Stimulated activated CD8-positive, alpha-beta memory T cell treated with anti-CD3 and anti-CD28 coated beads, Interleukin-12 subunit alpha, Interleukin-12 subunit beta, amount 100 ng/mL, for 1 hour (primary cell): ENCODE measurements around the gene GNA14.
"Not testable (repeated sequence)": the region's sequence is repeated elsewhere in the genome, so short reads cannot be mapped to it uniquely, and the experiment has no call there.

Source experiments
- DNase-seq: peaks from one replicate; pipeline ENCODE4 v3.0.0-alpha.2; 2020; ENCODE audit warnings: low read depth

Gene GNA14

DNA sequence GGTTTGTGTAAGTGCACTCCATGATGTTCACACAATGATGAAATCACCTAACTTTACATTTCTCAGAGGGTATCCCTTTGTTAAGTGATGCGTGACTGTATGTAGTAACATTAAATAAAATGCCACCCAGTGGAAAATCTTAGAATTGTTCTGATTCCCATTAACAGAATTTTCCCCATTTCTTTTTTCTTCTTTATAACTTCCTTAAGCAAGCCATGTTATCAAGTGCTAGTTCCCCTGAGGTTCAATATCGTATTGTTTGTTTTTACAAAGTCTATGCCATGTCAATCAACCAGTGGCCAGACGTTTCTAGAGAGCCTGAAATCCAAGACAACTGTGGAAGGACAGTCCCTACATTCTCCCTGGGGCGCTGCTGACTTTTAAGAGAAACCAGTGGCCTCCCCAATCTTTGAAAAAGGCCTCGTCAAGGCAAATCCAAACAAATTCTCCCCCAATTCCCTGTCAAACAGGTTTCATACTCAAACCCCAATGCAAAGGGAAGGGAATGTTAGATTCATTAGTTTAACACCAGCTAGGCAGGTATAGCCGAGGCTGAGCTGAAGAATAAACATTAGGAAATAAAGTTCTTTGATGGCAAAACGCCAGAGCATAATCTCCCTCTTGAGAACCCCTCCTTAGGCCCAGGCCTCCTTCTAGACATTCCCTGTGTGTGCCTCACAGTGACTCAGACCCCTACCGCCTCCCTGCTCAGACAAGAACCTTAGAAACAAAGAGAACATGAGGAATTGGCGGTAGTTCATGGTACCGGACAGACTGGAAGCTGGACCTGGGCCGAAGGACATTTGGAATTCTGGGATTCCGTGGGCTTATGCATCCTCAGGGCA lies 198.7 kb downstream of the GNA14 start:
- DNase-seq: no peak

DNA sequence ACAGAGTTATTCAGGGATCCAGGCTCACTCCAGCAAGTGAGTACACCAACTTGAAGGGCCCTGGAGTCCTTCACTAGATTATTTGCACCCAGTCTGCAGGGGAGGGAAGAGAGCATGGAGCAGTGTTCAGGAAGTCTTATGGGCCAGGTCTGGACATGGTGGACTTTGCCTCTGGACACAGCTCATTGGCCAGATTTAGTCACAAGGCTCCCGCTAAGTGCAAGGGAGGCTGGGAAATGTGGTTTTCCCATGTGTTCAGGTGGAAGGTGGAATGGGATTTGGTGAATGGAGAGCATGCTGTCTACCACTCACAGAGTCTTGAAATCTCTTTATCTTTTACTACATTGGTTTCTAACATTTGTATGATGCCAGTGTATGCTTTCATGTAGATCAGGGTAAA lies 200.5 kb downstream of the GNA14 start:
- DNase-seq: no peak

DNA sequence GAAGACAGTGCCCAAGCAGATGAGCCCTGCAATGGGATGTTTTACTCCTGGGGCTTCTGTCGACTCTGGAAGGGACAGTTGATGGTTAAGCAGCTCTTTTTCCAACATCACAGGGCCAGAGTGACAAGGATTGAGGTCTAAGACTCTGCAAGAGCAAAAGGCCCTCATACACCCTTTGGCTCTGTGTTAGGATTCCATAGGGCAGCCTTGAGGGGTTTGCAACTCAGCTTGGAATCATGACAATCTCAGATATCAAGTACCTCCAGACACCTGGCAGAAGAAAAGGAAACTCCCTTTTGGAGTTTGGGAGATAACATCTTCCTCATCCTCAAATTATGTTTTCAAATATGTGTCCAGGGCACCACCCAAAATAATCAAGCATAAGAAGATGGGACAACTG lies 205.7 kb downstream of the GNA14 start:
- no peak for DNase-seq

DNA sequence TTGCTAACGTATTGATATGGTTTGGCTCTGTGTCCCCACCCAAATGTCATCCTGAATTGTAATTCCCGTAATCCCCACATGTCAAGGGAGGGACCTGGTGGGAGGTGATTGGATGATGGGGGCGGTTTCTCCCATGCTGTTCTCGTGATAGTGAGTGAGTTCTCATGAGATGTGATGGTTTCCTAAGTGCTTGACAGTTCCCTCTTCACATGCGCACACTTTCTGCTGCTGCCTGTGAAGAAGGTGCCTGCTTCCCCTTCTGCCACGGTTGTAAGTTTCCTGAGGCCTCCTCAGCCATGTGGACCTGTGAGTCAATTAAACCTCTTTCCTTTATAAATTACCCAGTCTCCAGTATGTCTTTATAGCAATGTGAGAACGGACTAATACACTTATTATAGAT lies 207.0 kb downstream of the GNA14 start:
- not testable (repeated sequence) for DNase-seq

DNA sequence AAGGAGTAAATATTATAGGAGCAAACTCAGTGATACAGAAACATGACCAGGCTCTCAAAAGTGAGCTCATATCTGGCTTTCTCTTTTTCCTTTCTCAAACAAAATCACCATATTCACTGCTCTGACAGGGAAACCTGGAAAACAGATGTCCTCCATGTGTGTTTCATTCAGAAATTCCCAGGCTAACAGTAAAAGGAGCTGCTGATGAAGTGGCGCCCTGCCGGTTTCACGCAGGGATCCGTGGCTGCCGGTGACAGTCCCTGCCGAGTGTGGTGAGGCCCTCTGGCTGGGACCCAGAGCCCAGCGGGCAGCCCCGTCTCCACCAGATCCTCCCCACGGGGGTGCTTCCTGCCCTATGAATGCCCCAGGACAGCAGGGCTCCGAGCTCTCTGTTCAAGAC lies 208.1 kb downstream of the GNA14 start:
- no peak for DNase-seq

GRCh38 chr9:77438653-77439052 lies 209.5 kb downstream of the GNA14 start:
- no peak for DNase-seq

DNA sequence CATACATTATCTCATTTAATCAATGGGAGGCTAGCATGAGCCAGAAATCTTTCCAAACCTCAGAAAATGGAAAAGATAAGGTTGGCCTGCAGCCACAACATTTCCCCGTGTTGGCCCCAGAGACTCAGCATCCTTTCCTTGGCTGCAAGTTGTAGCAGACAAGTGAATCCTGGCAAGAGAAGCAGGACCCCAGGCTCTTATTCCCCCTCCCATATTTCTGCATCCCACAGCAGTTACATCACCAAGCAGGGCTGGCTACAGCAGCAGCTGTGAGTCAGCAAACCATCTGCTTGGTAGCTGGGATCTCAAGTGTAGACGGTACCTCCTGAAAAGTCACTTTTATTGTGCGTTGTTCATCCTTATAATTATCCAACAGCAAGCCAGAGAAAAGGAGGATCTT lies 212.4 kb downstream of the GNA14 start:
- no peak for DNase-seq

- DNase-seq: no peak
Observed at GRCh38 chr9:77435277-77435676, 212.8 kb downstream of the GNA14 start.

GRCh38 chr9:77433675-77434445 lies 214.3 kb downstream of the GNA14 start:
- DNase-seq: peak; percentile 5

DNA sequence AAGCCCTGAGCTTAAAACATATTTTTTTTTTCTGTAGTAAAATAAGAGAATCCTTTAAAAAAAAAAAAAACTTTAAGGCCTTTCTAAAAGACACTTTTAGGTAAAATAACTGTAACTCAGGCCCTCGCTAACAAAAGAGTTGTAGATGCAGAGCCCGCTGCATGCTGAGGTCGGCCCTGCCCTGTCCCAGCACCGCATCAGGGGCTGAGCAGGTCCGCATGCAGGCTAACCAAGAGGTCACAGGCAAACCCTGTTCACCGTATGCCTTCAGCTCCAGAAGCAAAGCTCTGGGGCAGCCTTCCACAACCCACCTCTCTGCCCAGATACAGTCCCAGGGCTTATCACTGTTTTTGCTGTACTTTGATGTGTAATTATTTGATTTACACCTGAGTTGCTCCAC lies 216.1 kb downstream of the GNA14 start:
- DNase-seq: no peak

GRCh38 chr9:77429928-77430327 lies 218.2 kb downstream of the GNA14 start:
- no peak for DNase-seq

DNA sequence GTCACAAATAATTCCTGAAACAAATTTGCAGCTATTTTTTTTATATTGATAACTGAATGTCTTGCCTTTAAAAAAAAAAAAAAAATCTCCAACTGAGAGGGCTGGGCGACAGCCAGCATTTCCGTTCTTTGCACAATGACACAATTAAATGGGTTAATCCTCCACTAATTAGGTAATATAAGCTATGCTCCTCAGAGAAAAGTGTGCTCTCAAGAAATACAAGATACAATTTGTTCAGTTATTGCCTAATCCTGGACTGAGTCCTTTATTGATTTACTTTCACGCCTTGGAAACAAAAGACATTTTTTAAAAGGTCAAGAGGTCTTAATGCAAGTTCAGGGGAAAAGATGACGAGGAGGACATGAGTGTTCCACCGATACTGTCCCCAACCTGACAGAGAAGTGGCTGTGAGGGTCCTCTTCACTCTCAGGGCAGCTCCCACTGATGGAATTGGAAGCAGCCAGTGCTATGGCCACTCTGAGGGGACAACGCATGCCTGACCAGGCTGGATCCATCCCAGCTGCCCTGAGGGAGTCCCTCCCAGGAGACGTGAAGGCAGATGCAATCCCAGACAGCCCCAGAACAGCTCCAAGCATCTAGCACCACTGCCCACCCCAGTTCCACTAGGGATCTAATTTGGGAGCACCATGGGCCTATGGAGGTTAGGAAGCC lies 220.7 kb downstream of the GNA14 start:
- DNase-seq: no peak

- no peak for DNase-seq
Observed at GRCh38 chr9:77426712-77427111, 221.4 kb downstream of the GNA14 start.

DNA sequence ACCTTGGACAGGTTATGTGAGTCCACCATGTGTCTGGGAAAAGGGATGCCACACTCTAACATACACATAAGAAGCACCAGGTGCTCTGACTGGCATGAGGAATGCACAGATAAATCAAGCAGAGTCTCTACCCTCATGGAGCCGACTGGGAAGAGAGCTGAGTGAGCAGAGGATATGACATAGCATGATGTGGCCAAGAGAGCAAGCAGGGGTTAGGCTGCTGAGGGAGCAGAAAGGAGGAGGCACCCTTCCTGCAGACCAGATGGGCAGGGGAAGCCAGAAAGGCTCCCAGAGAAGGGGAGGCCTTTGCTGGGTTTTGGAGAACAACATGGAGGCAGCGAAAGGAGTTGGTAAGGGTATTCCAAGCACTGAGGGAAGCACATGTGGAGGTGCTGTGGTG lies 223.1 kb downstream of the GNA14 start:
- DNase-seq: no peak

DNA sequence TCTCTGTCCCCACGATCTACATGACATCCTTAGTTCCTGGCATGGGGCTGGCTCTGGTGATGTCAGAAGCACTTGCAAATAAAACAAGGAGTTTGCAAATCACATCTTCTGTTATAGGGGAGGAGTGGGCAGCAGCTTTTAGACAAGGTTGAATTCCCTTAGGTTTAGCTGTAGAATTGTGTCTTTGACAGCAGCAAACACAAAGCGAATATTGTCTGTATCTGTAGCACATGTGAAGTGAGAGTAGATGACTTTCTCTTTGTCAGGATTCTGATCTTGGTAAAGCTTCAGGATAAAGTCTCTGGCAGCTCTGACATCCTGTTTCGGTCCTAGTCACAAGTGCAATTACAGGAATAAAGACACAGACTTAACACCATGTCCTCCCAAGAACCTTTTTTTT lies 224.3 kb downstream of the GNA14 start:
- DNase-seq: no peak

DNA sequence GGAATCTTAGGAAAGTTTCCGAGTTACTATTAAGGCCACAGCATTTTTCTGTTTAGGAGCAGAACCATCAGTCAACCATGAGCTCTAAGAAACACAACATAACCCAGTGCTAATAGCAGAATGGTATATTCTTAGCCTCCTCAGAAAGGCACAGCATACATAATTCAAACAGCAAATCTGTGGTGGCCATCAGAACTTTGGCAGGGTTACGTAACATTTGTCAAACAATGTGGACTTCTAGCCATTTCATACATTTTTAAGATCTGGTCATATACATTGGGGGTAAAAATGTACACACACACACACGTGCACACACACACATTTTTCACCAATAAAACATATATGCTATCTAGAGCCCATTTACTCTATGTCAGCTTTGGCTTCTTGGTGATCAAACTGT lies 225.2 kb downstream of the GNA14 start:
- DNase-seq: no peak

DNA sequence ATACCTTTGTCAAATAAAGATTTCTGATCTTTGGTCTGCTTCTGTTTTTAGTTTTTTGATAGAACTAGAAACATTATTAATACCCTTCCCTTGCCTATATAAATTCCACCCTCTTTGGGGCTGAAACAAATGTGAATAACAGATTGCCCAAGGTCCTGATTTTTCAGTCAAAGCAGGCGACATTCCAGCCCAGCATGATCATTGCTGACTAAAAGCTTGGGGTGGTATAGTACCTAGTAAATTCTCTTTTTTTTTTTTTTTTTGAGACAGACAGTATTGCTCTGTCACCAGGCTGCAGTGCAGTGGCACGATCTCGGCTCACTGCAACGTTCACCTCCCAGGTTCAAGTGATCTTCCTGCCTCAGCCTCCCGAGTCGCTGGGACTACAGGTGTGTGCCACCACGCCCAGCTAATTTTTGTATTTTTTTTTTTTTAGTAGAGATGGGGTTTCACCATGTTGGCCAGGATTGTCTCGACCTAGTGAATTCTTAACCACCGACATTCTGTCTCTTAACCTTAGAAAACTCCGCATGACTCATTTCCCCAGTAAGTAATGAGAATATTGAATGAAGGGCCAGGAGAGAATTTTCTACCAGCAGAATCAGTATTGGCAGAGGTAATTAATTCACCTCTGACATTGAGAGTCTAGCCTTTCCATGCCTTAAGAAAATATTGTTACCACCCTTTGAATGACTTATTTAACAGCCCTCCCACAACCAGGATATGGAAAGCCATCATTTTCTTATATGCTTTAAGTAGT lies 226.4 kb downstream of the GNA14 start:
- DNase-seq: no peak

GRCh38 chr9:77420641-77421040 lies 227.5 kb downstream of the GNA14 start:
- no peak for DNase-seq

- no peak for DNase-seq
Observed at GRCh38 chr9:77418226-77418625, 229.9 kb downstream of the GNA14 start.

DNA sequence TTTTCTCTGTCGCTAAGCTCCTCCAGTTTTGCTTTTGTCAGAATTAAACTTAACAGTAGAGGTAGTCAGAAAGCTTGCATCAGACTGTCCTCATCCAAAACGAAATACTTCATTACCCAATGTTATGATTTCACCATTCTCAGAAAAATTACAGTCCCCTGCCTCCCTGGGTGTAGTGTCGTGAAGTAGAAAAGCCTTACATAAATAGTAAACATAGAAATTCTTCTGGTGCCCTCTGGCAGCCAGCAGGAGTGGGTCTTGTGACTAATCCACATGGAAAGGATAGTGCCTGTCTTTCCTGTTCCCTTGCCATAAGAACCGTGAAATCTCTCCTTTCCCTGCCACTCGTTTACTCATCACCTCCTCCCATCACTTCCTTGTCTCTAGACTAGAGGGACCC lies 230.6 kb downstream of the GNA14 start:
- no peak for DNase-seq

GRCh38 chr9:77408521-77408920 lies 239.6 kb downstream of the GNA14 start:
- DNase-seq: not testable (repeated sequence)

GRCh38 chr9:77403239-77403638 lies 244.9 kb downstream of the GNA14 start:
- DNase-seq: no peak
